Measurements from ENCODE around the gene ZNF394. TPM values are rescaled to one million over a fixed set of nuclear protein-coding genes. Genes with fewer than 3 reads are reported as not detected.

Gene ZNF394
- polyA plus RNA-seq, 1 of the 3 experiments (the other 2 are of a cell fraction): 19.8 TPM

GRCh38 chr7:99457650-99458493, 42.2 kb downstream of the ZNF394 start:
- Histone ChIP-seq H3K27me3 (ENCODE audit: insufficient read depth) (no peaks in the 10 kb centered on the region), H3K27ac (ENCODE audit: low read depth in 2 of 2, low read length in 1 of 2) (no peak overlapping the region), H3K9me2 (no peaks in the 10 kb centered on the region), H3K4me3 (ENCODE audit: low read depth in 2 of 2, low read length in 1 of 2) (no peak overlapping the region), H3K4me1 (ENCODE audit: control insufficient read depth in 1 of 2, insufficient read depth in 2 of 2, low read depth in 1 of 2, low read length in 1 of 2) (peaks cover 0 to 2% of the 10 kb centered on the region in 2 experiments; a peak in 1 of 4 replicates), H3K4me2 (no peak overlapping the region), H3K79me2 (ENCODE audit: insufficient read depth) (peaks cover 68% of the 10 kb centered on the region), H2AFZ (ENCODE audit: low read depth) (no peak overlapping the region), H3K9me3 (no peaks in the 10 kb centered on the region), H4K20me1 (ENCODE audit: insufficient read depth) (peaks cover 56% of the 10 kb centered on the region), H3K9ac (no peak overlapping the region), H3F3A (replicated peaks; ENCODE audit: insufficient read depth) (peaks cover 37% of the 10 kb centered on the region), H3K36me3 (replicated peaks in 1 of 2; ENCODE audit: control insufficient read depth in 1 of 2, insufficient read depth in 2 of 2, low read length in 1 of 2) (peaks cover 49 to 80% of the 10 kb centered on the region in 2 experiments)
- POLR2A ChIA-PET: no interaction called here
- 90% methylated on average over 24 of the region's 26 CpGs for WGBS (ENCODE audit: low lambda C conversion rate)
- peak; percentile 24 for DNase-seq
- TF ChIP-seq REST (IDR thresholded peaks at IDR 0.05; ENCODE audit: low read depth, low read length): no peak
- no peak for TF ChIP-seq GATA2 (CRISPR knock-in tag; IDR thresholded peaks at IDR 0.05)
- TF ChIP-seq, protein P1, sequence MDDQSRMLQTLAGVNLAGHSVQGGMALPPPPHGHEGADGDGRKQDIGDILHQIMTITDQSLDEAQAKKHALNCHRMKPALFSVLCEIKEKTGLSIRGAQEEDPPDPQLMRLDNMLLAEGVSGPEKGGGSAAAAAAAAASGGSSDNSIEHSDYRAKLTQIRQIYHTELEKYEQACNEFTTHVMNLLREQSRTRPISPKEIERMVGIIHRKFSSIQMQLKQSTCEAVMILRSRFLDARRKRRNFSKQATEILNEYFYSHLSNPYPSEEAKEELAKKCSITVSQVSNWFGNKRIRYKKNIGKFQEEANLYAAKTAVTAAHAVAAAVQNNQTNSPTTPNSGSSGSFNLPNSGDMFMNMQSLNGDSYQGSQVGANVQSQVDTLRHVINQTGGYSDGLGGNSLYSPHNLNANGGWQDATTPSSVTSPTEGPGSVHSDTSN (IDR thresholded peaks at IDR 0.05): peak; percentile 2; the same call in 1 of the 2 replicates
- no peak for TF ChIP-seq MAX (IDR thresholded peaks at IDR 0.05; ENCODE audit: low read depth)
- no peak for TF ChIP-seq EZH2phosphoT487 (IDR thresholded peaks at IDR 0.05; ENCODE audit: borderline replicate concordance, low read depth)
- TF ChIP-seq TAF1 (IDR thresholded peaks at IDR 0.05; ENCODE audit: borderline replicate concordance, low read depth, low read length): no peak
- no peak for TF ChIP-seq FOSL2 (IDR thresholded peaks at IDR 0.05; ENCODE audit: borderline replicate concordance, low read depth)
- CTCF ChIA-PET: no interaction called here

DNA sequence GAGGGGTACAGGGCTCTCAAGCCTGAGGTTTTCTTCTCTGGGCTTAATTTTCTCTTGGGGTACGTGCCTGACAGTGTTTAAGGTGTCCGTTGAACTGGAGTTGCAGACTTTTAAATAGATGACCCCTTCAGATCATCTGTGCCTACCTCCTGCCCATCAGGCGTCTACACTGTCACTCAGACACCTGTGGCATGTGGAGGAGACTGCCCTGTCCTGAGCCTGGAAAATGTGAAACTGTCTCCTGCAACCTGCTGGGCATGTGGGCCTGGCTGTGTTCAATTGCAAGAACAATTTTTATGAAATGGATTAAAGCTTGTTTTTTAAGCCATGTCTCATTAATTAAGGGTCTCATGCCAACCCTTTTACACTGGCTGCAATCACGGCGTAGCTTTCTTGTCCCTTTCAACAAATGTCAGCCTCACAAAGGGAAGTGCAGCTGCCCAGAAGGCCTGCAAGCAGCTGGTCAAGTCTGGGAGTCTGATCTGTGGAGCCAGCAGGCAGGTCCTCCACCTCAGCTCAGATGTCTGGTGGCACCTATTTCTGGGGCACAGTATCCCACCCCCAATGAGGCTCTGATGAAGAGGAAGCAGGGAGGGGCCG, 42.9 kb downstream of the ZNF394 start:
- H3K27me3 ChIP-seq (ENCODE audit: insufficient read depth): no peaks in the 10 kb centered on the region
- peaks cover 56% of the 10 kb centered on the region for H4K20me1 ChIP-seq (ENCODE audit: insufficient read depth)
- no peak overlapping the region for H3K4me2 ChIP-seq
- no peak for DNase-seq
- 90% methylated on average over 5 of the region's 6 CpGs for WGBS (ENCODE audit: low lambda C conversion rate)
- H3K4me1 ChIP-seq (ENCODE audit: control insufficient read depth in 1 of 2, insufficient read depth in 2 of 2, low read depth in 1 of 2, low read length in 1 of 2): peaks cover 0 to 2% of the 10 kb centered on the region in 2 experiments; a peak in 1 of 4 replicates
- H3K36me3 ChIP-seq (replicated peaks in 1 of 2; ENCODE audit: control insufficient read depth in 1 of 2, insufficient read depth in 2 of 2, low read length in 1 of 2): peaks cover 55 to 85% of the 10 kb centered on the region in 2 experiments
- H3F3A ChIP-seq (replicated peaks; ENCODE audit: insufficient read depth): peaks cover 37% of the 10 kb centered on the region
- peaks cover 61% of the 10 kb centered on the region for H3K79me2 ChIP-seq (ENCODE audit: insufficient read depth)
- TF ChIP-seq, protein P1 (IDR thresholded peaks at IDR 0.05): peak; percentile 2; the same call in 1 of the 2 replicates
- TF ChIP-seq YY1 (IDR thresholded peaks at IDR 0.05; ENCODE audit: low read depth) (no peak), SMC3 (IDR thresholded peaks at IDR 0.05; ENCODE audit: low read depth, low read length) (no peak)
- H2AFZ ChIP-seq (ENCODE audit: low read depth): no peak overlapping the region
- no peaks in the 10 kb centered on the region for H3K9me2 ChIP-seq
- H3K27ac ChIP-seq (ENCODE audit: low read depth in 2 of 2, low read length in 1 of 2): no peak overlapping the region
- CTCF ChIA-PET: interaction anchor here (0.8 kb wide), 1 partner anchor 43 kb away, joined by 3 read pairs; the partner anchor contains the start of gene ZNF394
- H3K9me3 ChIP-seq: no peaks in the 10 kb centered on the region
- POLR2A ChIA-PET: no interaction called here
- H3K9ac ChIP-seq: no peak overlapping the region
- H3K4me3 ChIP-seq (ENCODE audit: low read depth in 2 of 2, low read length in 1 of 2): no peak overlapping the region
